ENCODE measurements around the gene NANOS3. TPM values are rescaled to one million over a fixed set of nuclear protein-coding genes. Genes with fewer than 3 reads are reported as not detected.

The NANOS3 gene
- total RNA-seq, 1 experiment from 2014 or later: 1.1 TPM

DNA sequence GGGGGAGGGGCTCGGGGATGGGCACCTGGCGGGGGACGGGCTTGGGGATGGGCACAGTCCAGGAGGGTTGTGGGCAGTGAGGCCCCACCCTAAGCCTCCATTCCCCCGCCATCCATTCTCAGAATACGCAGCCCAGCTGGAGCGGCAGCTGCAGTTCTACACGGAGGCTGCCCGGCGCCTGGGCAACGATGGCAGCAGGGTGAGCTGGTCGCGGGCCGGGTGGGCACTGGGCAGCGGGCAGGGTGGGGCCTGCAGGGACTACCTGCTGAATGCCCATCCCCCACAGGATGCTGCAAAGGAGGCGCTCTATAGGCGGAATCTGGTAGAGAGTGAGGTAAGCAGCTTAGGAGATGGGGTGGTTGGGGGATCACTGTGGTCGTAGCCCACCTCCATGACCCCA lies 53.0 kb downstream of the NANOS3 start:
- no peak for DNase-seq (ENCODE audit: low spot score)
- POLR2A ChIA-PET: no interaction called here
- no peaks in the 10 kb centered on the region for H3K9me3 Mint-ChIP-seq
- H3K36me3 Mint-ChIP-seq: peaks cover 24% of the 10 kb centered on the region
- no peak overlapping the region for H3K27ac Mint-ChIP-seq
- no peaks in the 10 kb centered on the region for H3K27me3 Mint-ChIP-seq (ENCODE audit: low read depth)
- no peak overlapping the region for H3K4me3 Mint-ChIP-seq
- TF ChIP-seq SMAD4 (CRISPR knock-in tag; IDR thresholded peaks at IDR 0.05) (no peak), PRRX2 (CRISPR knock-in tag; IDR thresholded peaks at IDR 0.05) (no peak), IRF2 (CRISPR knock-in tag; IDR thresholded peaks at IDR 0.05; ENCODE audit: borderline replicate concordance, low read depth) (no peak), KAT7 (CRISPR knock-in tag; IDR thresholded peaks at IDR 0.05; ENCODE audit: borderline replicate concordance) (no peak), MXD4 (CRISPR knock-in tag; IDR thresholded peaks at IDR 0.05; ENCODE audit: borderline replicate concordance) (no peak), ZNF138 (CRISPR knock-in tag; conservative IDR thresholded peaks at IDR 0.05) (no peak), MYBL2 (CRISPR knock-in tag; IDR thresholded peaks at IDR 0.05) (no peak), GRHL2 (CRISPR knock-in tag; IDR thresholded peaks at IDR 0.05; ENCODE audit: insufficient replicate concordance, severe bottlenecking) (no peak), SOX15 (CRISPR knock-in tag; IDR thresholded peaks at IDR 0.05) (no peak), ZNF317 (CRISPR knock-in tag; IDR thresholded peaks at IDR 0.05; ENCODE audit: borderline replicate concordance, low read depth) (no peak)
- TF ChIP-seq, protein P1, sequence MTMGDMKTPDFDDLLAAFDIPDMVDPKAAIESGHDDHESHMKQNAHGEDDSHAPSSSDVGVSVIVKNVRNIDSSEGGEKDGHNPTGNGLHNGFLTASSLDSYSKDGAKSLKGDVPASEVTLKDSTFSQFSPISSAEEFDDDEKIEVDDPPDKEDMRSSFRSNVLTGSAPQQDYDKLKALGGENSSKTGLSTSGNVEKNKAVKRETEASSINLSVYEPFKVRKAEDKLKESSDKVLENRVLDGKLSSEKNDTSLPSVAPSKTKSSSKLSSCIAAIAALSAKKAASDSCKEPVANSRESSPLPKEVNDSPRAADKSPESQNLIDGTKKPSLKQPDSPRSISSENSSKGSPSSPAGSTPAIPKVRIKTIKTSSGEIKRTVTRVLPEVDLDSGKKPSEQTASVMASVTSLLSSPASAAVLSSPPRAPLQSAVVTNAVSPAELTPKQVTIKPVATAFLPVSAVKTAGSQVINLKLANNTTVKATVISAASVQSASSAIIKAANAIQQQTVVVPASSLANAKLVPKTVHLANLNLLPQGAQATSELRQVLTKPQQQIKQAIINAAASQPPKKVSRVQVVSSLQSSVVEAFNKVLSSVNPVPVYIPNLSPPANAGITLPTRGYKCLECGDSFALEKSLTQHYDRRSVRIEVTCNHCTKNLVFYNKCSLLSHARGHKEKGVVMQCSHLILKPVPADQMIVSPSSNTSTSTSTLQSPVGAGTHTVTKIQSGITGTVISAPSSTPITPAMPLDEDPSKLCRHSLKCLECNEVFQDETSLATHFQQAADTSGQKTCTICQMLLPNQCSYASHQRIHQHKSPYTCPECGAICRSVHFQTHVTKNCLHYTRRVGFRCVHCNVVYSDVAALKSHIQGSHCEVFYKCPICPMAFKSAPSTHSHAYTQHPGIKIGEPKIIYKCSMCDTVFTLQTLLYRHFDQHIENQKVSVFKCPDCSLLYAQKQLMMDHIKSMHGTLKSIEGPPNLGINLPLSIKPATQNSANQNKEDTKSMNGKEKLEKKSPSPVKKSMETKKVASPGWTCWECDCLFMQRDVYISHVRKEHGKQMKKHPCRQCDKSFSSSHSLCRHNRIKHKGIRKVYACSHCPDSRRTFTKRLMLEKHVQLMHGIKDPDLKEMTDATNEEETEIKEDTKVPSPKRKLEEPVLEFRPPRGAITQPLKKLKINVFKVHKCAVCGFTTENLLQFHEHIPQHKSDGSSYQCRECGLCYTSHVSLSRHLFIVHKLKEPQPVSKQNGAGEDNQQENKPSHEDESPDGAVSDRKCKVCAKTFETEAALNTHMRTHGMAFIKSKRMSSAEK (CRISPR knock-in tag; IDR thresholded peaks at IDR 0.05; ENCODE audit: borderline replicate concordance): no peak
- TF ChIP-seq, protein P2, sequence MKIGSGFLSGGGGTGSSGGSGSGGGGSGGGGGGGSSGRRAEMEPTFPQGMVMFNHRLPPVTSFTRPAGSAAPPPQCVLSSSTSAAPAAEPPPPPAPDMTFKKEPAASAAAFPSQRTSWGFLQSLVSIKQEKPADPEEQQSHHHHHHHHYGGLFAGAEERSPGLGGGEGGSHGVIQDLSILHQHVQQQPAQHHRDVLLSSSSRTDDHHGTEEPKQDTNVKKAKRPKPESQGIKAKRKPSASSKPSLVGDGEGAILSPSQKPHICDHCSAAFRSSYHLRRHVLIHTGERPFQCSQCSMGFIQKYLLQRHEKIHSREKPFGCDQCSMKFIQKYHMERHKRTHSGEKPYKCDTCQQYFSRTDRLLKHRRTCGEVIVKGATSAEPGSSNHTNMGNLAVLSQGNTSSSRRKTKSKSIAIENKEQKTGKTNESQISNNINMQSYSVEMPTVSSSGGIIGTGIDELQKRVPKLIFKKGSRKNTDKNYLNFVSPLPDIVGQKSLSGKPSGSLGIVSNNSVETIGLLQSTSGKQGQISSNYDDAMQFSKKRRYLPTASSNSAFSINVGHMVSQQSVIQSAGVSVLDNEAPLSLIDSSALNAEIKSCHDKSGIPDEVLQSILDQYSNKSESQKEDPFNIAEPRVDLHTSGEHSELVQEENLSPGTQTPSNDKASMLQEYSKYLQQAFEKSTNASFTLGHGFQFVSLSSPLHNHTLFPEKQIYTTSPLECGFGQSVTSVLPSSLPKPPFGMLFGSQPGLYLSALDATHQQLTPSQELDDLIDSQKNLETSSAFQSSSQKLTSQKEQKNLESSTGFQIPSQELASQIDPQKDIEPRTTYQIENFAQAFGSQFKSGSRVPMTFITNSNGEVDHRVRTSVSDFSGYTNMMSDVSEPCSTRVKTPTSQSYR (CRISPR knock-in tag; IDR thresholded peaks at IDR 0.05): no peak
- TF ChIP-seq, protein P3, sequence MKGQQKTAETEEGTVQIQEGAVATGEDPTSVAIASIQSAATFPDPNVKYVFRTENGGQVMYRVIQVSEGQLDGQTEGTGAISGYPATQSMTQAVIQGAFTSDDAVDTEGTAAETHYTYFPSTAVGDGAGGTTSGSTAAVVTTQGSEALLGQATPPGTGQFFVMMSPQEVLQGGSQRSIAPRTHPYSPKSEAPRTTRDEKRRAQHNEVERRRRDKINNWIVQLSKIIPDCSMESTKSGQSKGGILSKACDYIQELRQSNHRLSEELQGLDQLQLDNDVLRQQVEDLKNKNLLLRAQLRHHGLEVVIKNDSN (CRISPR knock-in tag; IDR thresholded peaks at IDR 0.05): no peak
- no peak for ATAC-seq
- H3K4me1 Mint-ChIP-seq: peaks cover 13% of the 10 kb centered on the region
- CTCF ChIA-PET: interaction anchor here (1.3 kb wide), 1 partner anchor 142 kb away, joined by 4 read pairs; the partner anchor contains the start of gene MISP3

Small RNAs within 50 kb of the gene (microRNA-seq; reads per million reads assigned to microRNA genes)
- gene MIR181C (ENCODE audit: borderline number of aligned reads) (20.6 reads per million, percentile 40 among the genes with 10 or more reads in this experiment), gene MIR181D (ENCODE audit: borderline number of aligned reads) (51.3 reads per million, percentile 52 among the genes with 10 or more reads in this experiment)

Other genes starting within 250 kb of the NANOS3 start
- gene MRI1, start 112.6 kb upstream of the NANOS3 start, total RNA-seq (2021): 27.9 to 29.9 TPM (median 28.1 TPM) in 3 replicates
- 102 to 112 TPM (median 110 TPM) in 3 replicates for gene C19orf53, start 102.7 kb upstream of the NANOS3 start, total RNA-seq (2021)
- gene ZSWIM4, start 81.7 kb upstream of the NANOS3 start, total RNA-seq (2021): 33.4 to 35.5 TPM (median 34.2 TPM) in 3 replicates
- gene BRME1, start 29.0 kb downstream of the NANOS3 start, total RNA-seq (2021): 5.0 to 7.2 TPM (median 6.4 TPM) in 3 replicates
- gene CC2D1A, start 29.1 kb downstream of the NANOS3 start, total RNA-seq (2021): 36.6 to 44.2 TPM (median 42.2 TPM) in 3 replicates
- gene PODNL1, start 61.3 kb downstream of the NANOS3 start, total RNA-seq (2021): 1.1 to 1.4 TPM (median 1.4 TPM) in 3 replicates
- gene DCAF15, start 75.4 kb downstream of the NANOS3 start, total RNA-seq (2021): 82.9 to 89.0 TPM (median 83.3 TPM) in 3 replicates
- gene RFX1, start 129.2 kb downstream of the NANOS3 start, total RNA-seq (2021): 20.4 to 23.2 TPM (median 21.4 TPM) in 3 replicates
- gene RLN3, start 151.0 kb downstream of the NANOS3 start, total RNA-seq (2021): not detected in 3 replicates
- gene IL27RA, start 154.6 kb downstream of the NANOS3 start, total RNA-seq (2021): 11.8 to 12.2 TPM (median 12.0 TPM) in 3 replicates
- gene PALM3, start 184.9 kb downstream of the NANOS3 start, total RNA-seq (2021): 25.9 to 31.1 TPM (median 28.6 TPM) in 3 replicates
- gene MISP3, start 195.7 kb downstream of the NANOS3 start, total RNA-seq (2021): 2.4 to 3.4 TPM (median 3.2 TPM) in 3 replicates
- gene C19orf67, start 208.6 kb downstream of the NANOS3 start, total RNA-seq (2021): 0.35 to 0.87 TPM (median 0.41 TPM) in 3 replicates
- gene SAMD1, start 213.6 kb downstream of the NANOS3 start, total RNA-seq (2021): 113 to 131 TPM (median 116 TPM) in 3 replicates
- gene PRKACA, start 240.6 kb downstream of the NANOS3 start, total RNA-seq (2021): 37.8 to 48.0 TPM (median 41.7 TPM) in 3 replicates

Data from WTC11 (cell line).